GM12878 (cell line): ENCODE measurements around the gene PLP2. TPM values are rescaled to one million over a fixed set of nuclear protein-coding genes. Genes with fewer than 3 reads are reported as not detected.

Source experiments
- ETV6 ChIP-seq, 2 experiments: fragments of 450-650 bp in 1 of 2; IDR thresholded peaks in 1 of 2; conservative IDR thresholded peaks in 1 of 2; 2 replicates each; pipeline ENCODE4 v1.6.1; 2014; ENCODE audit warnings: antibody characterized with exemption in 1 of 2, borderline replicate concordance in 1 of 2, low read depth in 1 of 2, mild to moderate bottlenecking in 1 of 2, moderate library complexity in 1 of 2
- NR2C2 ChIP-seq: IDR thresholded peaks from 2 replicates; pipeline ENCODE4 v1.6.1; 2011; ENCODE audit warnings: borderline replicate concordance, low read depth; ENCODE audit not compliant: control insufficient read depth, insufficient read length
- SIN3A ChIP-seq: IDR thresholded peaks from 2 replicates; pipeline ENCODE4 v1.6.1; 2012; ENCODE audit warnings: low read depth, low read length, improper control_type of control experiment
- SP1 ChIP-seq: IDR thresholded peaks from one replicate; pipeline ENCODE4 v1.6.1; 2011; ENCODE audit warnings: low read depth, low read length
- SUPT20H ChIP-seq: IDR thresholded peaks from 2 replicates; pipeline ENCODE4 v1.6.1; 2011; ENCODE audit warnings: low read depth, mild to moderate bottlenecking, low read length, moderate library complexity, borderline replicate concordance; ENCODE audit not compliant: control insufficient read depth
- TBL1XR1 ChIP-seq: IDR thresholded peaks from 2 replicates; pipeline ENCODE4 v1.6.1; 2012; ENCODE audit warnings: low read depth, low read length, improper control_type of control experiment
- TCF3 ChIP-seq: IDR thresholded peaks from 2 replicates; pipeline ENCODE4 v1.6.1; 2012; ENCODE audit warnings: low read depth, mild to moderate bottlenecking, low read length, borderline replicate concordance; ENCODE audit not compliant: insufficient read depth
- WRNIP1 ChIP-seq: IDR thresholded peaks from 2 replicates; pipeline ENCODE4 v1.6.1; 2011; ENCODE audit warnings: low read depth, low read length, improper control_type of control experiment, borderline replicate concordance
- polyA plus RNA-seq, 11 experiments: library from polyadenylated mRNA; depleted of rRNA in 4 of 11; unstranded in 6 of 11; stranded (reverse) in 5 of 11; fragments of >200 nt; fragmentation: Nextera tagmentation in 4 of 11; fragmentation: Illumina TruSeq in 1 of 11; extraction: Ambion mirVana in 4 of 11; extraction: Trizol in 1 of 11; gene quantifications; 1 replicate in 1 of 11; 2 replicates in 10 of 11; pipeline versions ENCODE4 v1.2.1 to v1.2.3, GENCODE V29; 2011 to 2016; ENCODE audit warnings: inconsistent platforms in 2 of 11, missing spikeins in 2 of 11, low read depth in 1 of 11
- total RNA-seq, 4 experiments: library from RNA; depleted of rRNA in 3 of 4; stranded (reverse); fragments of >200 nt in 3 of 4; fragmentation: Illumina TruSeq in 1 of 4; extraction: Trizol in 1 of 4; gene quantifications; 2 replicates each; pipeline versions ENCODE4 v1.2.1 to v1.2.3, GENCODE V29; 2013 to 2021
- TF ChIP-seq, protein P1 (sequence below): fragments of 450-650 bp; IDR thresholded peaks from 2 replicates; pipeline ENCODE4 v1.6.1; 2017; ENCODE audit warnings: mild to moderate bottlenecking, moderate library complexity
- TF ChIP-seq, protein P2 (sequence below): IDR thresholded peaks from 2 replicates; pipeline ENCODE4 v1.6.1; 2012; ENCODE audit warnings: low read depth, low read length, improper control_type of control experiment
- TF ChIP-seq, protein P3 (sequence below): IDR thresholded peaks from 2 replicates; pipeline ENCODE4 v1.6.1; 2011; ENCODE audit warnings: low read depth, mild to moderate bottlenecking, low read length, moderate library complexity, borderline replicate concordance; ENCODE audit errors: extremely low read depth
- TF ChIP-seq, protein P4 (sequence below): IDR thresholded peaks from 2 replicates; pipeline ENCODE4 v1.6.1; 2012; ENCODE audit warnings: improper control_type of control experiment, low read depth, low read length; ENCODE audit not compliant: insufficient replicate concordance
- TF ChIP-seq, protein P5 (sequence below): fragments of 450-650 bp; IDR thresholded peaks from 2 replicates; pipeline ENCODE4 v1.6.1; 2016; ENCODE audit warnings: mild to moderate bottlenecking
- TF ChIP-seq, protein P6 (sequence below): IDR thresholded peaks from 2 replicates; pipeline ENCODE4 v1.6.1; 2012; ENCODE audit warnings: low read depth, low read length, improper control_type of control experiment

Gene PLP2
- total and polyA plus RNA-seq, 10 of the 15 experiments (the other 5 are each of a cell fraction or from before 2014, with no cell fraction given) = 56.6 to 177 (median 99.3) TPM

DNA sequence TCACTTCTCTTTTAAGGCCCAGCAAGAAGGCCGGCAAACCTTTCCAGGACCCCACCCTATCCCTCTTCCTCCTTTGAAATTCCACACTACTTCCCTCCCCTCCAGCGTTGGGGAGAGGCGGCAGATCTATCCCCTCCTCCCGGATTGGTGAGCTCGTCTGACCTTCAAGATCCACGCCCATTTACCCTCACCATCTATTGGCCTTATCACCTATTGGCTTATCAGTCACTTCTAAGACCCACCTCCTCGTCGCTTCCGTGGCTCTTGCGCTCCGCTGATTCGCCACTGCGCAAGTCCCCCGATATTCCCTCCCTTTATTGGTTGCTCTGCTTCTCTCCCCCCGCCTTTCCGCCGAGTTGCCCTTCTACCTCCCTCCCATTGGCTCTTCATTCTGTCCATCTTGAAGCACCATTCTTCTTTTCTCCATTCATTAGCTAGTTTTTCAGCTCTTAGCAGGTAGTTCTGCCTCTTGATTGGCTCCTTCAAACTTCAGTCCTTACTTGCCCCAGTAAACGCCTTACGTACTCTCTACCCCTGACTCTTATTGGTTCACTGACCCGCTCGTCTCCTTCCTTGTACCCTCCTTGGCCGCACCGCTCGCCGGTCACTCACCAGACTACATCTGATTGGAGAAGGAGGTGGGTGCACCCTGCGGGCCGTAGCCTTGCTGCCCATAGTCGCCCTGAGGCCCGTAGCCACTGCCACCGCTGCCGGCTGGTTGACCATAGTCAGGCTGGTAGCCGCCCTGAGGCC is 19.3 kb downstream of the PLP2 start (continued):
- TF ChIP-seq, protein P1, sequence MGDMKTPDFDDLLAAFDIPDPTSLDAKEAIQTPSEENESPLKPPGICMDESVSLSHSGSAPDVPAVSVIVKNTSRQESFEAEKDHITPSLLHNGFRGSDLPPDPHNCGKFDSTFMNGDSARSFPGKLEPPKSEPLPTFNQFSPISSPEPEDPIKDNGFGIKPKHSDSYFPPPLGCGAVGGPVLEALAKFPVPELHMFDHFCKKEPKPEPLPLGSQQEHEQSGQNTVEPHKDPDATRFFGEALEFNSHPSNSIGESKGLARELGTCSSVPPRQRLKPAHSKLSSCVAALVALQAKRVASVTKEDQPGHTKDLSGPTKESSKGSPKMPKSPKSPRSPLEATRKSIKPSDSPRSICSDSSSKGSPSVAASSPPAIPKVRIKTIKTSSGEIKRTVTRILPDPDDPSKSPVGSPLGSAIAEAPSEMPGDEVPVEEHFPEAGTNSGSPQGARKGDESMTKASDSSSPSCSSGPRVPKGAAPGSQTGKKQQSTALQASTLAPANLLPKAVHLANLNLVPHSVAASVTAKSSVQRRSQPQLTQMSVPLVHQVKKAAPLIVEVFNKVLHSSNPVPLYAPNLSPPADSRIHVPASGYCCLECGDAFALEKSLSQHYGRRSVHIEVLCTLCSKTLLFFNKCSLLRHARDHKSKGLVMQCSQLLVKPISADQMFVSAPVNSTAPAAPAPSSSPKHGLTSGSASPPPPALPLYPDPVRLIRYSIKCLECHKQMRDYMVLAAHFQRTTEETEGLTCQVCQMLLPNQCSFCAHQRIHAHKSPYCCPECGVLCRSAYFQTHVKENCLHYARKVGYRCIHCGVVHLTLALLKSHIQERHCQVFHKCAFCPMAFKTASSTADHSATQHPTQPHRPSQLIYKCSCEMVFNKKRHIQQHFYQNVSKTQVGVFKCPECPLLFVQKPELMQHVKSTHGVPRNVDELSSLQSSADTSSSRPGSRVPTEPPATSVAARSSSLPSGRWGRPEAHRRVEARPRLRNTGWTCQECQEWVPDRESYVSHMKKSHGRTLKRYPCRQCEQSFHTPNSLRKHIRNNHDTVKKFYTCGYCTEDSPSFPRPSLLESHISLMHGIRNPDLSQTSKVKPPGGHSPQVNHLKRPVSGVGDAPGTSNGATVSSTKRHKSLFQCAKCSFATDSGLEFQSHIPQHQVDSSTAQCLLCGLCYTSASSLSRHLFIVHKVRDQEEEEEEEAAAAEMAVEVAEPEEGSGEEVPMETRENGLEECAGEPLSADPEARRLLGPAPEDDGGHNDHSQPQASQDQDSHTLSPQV = no peak
- TF ChIP-seq, protein P2, sequence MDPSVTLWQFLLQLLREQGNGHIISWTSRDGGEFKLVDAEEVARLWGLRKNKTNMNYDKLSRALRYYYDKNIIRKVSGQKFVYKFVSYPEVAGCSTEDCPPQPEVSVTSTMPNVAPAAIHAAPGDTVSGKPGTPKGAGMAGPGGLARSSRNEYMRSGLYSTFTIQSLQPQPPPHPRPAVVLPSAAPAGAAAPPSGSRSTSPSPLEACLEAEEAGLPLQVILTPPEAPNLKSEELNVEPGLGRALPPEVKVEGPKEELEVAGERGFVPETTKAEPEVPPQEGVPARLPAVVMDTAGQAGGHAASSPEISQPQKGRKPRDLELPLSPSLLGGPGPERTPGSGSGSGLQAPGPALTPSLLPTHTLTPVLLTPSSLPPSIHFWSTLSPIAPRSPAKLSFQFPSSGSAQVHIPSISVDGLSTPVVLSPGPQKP = 0 out of 2 replicates have a peak, but pooled peaks have one; percentile 17
- TF ChIP-seq SUPT20H (no peak), ETV6 (conservative IDR thresholded peaks at IDR 0.05 in 1 of 2, IDR thresholded peaks at IDR 0.05 in 1 of 2; ENCODE audit: borderline replicate concordance in 1 of 2, low read depth in 1 of 2) (no peak), SIN3A (peak; percentile 85; the same call in 1 of the 2 replicates), SP1 (peak; percentile 97), NR2C2 (no peak), TBL1XR1 (no peak), TCF3 (no peak), WRNIP1 (no peak)
- TF ChIP-seq, protein P3, sequence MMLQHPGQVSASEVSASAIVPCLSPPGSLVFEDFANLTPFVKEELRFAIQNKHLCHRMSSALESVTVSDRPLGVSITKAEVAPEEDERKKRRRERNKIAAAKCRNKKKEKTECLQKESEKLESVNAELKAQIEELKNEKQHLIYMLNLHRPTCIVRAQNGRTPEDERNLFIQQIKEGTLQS = no peak
- TF ChIP-seq, protein P4, sequence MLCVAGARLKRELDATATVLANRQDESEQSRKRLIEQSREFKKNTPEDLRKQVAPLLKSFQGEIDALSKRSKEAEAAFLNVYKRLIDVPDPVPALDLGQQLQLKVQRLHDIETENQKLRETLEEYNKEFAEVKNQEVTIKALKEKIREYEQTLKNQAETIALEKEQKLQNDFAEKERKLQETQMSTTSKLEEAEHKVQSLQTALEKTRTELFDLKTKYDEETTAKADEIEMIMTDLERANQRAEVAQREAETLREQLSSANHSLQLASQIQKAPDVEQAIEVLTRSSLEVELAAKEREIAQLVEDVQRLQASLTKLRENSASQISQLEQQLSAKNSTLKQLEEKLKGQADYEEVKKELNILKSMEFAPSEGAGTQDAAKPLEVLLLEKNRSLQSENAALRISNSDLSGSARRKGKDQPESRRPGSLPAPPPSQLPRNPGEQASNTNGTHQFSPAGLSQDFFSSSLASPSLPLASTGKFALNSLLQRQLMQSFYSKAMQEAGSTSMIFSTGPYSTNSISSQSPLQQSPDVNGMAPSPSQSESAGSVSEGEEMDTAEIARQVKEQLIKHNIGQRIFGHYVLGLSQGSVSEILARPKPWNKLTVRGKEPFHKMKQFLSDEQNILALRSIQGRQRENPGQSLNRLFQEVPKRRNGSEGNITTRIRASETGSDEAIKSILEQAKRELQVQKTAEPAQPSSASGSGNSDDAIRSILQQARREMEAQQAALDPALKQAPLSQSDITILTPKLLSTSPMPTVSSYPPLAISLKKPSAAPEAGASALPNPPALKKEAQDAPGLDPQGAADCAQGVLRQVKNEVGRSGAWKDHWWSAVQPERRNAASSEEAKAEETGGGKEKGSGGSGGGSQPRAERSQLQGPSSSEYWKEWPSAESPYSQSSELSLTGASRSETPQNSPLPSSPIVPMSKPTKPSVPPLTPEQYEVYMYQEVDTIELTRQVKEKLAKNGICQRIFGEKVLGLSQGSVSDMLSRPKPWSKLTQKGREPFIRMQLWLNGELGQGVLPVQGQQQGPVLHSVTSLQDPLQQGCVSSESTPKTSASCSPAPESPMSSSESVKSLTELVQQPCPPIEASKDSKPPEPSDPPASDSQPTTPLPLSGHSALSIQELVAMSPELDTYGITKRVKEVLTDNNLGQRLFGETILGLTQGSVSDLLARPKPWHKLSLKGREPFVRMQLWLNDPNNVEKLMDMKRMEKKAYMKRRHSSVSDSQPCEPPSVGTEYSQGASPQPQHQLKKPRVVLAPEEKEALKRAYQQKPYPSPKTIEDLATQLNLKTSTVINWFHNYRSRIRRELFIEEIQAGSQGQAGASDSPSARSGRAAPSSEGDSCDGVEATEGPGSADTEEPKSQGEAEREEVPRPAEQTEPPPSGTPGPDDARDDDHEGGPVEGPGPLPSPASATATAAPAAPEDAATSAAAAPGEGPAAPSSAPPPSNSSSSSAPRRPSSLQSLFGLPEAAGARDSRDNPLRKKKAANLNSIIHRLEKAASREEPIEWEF = no peak
- TF ChIP-seq, protein P5, sequence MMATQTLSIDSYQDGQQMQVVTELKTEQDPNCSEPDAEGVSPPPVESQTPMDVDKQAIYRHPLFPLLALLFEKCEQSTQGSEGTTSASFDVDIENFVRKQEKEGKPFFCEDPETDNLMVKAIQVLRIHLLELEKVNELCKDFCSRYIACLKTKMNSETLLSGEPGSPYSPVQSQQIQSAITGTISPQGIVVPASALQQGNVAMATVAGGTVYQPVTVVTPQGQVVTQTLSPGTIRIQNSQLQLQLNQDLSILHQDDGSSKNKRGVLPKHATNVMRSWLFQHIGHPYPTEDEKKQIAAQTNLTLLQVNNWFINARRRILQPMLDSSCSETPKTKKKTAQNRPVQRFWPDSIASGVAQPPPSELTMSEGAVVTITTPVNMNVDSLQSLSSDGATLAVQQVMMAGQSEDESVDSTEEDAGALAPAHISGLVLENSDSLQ = peak; percentile 100
- TF ChIP-seq, protein P6, sequence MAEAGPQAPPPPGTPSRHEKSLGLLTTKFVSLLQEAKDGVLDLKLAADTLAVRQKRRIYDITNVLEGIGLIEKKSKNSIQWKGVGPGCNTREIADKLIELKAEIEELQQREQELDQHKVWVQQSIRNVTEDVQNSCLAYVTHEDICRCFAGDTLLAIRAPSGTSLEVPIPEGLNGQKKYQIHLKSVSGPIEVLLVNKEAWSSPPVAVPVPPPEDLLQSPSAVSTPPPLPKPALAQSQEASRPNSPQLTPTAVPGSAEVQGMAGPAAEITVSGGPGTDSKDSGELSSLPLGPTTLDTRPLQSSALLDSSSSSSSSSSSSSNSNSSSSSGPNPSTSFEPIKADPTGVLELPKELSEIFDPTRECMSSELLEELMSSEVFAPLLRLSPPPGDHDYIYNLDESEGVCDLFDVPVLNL = no peak
